Renal pelvis (tissue), 4 donors: ENCODE results near the gene THADA. TPM values are rescaled to one million over a fixed set of nuclear protein-coding genes. Genes with fewer than 3 reads are reported as not detected.
"Not testable (repeated sequence)": the region's sequence is repeated elsewhere in the genome, so short reads cannot be mapped to it uniquely, and the experiment has no call there.

Experiments used
- DNase-seq: peaks from one replicate; pipeline ENCODE4 v3.0.0-alpha.2; 2013
- polyA plus RNA-seq, 3 donors: library from polyadenylated mRNA; unstranded; fragments of 120-200 nt; gene quantifications; one replicate each; pipeline ENCODE4 v1.2.1, GENCODE V29; 2013; ENCODE audit not compliant: insufficient read length in 3 of 3

The THADA gene
- polyA plus RNA-seq, 3 donors: 32.4 to 42.0 (median 39.2) TPM

- DNase-seq: peak; percentile 61
Measured at GRCh38 chr2:43609290-43609918, 13.6 kb upstream of the THADA start.

DNA sequence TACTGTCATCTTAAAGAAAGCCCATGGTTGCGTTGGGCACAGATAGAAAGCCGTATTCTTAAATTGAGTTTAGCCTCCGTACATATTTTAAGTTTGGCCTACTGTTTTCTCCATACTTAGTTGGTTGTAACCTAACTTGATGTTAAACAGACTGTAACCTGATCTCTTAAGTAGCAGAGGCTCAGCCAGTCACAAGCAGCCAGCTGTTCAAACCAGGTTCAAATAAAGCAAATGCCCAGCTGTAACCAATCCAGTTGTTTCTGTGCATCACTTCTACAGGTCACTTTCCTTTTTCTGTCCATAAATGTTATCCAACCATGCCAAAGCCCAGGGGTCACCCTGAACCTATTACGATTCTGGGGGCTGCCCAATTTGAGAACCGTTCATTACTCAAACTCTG, 10.0 kb upstream of the THADA start:
- no peak for DNase-seq

DNA sequence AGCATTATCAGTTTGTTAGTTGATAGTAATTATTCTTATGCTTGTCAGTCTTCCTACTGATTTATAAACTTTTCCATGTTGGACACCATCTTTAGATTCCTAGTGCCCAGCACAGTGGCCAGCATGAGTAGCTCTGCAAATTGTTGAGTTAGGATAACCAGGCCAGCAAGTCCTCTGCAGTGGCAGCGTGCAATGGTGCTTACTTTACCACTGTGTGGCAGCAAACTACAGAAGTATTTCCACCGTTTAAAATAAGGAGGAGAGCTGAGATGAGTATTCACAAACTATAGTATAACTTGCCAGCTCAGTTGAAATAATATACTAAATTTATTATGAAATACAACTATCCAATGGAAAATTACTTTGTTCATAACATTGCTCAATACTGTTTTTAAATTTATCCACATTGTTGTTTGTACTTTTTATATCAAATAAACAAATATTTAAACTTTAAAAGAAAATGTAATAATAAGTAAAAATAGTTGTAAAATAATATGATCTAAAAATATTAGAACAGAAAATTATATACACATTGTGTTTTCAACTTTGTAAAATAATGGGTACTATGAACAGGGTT, 9.3 kb upstream of the THADA start:
- peak; percentile 36 for DNase-seq

- no peak for DNase-seq
Measured at GRCh38 chr2:43604674-43605073, 8.8 kb upstream of the THADA start.

- DNase-seq: not testable (repeated sequence)
Measured at GRCh38 chr2:43600596-43600995, 4.8 kb upstream of the THADA start.

DNA sequence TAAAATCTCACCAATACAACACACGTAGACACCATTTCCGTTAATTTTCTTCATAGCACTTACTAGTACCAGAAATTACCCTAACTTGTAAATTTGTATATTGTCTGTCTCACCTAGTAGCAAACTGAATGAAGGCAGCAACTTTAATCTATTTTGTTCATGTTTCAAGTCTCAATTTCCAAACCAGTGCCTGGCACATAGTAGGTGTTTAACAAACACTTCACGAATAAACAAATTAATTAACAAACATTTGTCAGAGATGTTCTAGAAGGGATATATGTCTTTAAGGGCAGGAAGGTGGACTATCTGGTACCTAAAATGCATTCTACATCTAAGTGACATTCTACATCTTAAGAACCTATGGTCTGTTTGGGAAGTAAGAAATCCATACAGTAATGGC, 963 bp downstream of the THADA start:
- no peak for DNase-seq

- DNase-seq: no peak
Measured at GRCh38 chr2:43593254-43593653, 2.6 kb downstream of the THADA start.

DNA sequence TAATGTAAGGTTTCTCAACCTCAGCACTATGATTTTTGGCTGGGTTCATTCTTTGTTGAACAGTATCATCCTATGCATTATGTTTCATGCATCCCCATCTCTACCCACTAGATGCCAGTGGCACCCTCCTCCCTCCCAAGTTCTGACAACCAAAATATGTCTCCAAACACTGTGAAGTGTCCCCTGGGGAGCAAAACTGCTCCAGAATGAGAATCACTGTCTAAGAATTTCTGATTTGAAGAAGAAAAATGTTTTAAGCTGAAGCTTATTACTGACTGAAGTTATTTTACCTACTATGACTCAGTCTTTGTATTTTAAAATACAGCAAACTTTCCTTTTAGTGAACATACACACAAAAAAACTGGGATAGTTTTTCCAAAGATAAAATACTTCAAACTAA, 3.4 kb downstream of the THADA start:
- no peak for DNase-seq

DNA sequence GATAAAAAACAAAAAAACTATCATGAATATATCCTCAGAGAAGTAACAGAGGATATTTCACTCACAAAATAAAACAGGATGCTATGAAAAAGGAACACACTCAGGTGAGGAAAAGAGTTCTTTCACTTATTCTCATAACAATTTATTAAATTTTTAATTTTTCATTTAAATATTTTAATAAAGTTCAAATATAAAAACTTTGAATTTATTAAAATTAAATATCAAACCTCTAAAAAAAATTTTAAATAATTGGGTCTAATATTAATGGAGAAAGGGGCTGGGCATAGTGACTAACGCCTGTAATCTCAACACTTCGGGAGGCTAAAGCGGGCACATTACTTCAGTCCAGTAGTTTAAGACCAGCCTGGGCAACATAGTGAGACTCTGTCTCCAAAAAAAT, 10.1 kb downstream of the THADA start:
- DNase-seq: no peak

DNA sequence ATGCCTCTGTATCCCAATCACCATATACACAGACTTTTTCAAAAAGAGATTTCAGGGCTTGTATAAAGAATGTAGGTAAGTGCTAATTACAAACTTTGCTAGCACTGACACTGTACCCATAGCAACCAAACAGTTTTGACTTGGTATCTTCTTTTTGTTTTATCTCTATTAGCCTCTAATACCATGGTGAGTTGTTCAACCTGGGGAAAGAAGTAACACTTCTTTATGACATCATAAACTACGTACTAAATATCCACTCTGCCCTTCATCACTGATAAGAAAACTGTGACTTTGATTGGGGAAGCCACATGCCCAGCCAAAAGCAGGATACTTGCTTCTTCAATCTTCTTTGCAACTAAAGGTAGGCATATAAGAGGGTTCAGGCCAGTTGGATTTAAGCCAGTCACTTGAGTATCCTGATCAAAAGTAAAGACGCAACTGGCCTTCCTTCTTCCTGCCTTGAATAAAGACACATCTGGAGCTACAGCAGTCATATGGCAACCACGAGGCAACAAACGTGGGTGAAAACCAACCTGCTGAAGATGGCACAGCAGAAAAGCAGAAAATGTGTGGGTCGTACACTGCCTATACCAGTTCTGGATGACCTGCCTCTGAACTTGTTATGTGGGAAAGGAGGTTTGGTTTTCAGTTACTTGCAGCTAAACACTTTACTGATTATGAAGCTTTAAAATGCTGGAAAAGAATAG, 16.4 kb downstream of the THADA start:
- no peak for DNase-seq

GRCh38 chr2:43576981-43577892, 18.6 kb downstream of the THADA start:
- peak; percentile 52 for DNase-seq

DNA sequence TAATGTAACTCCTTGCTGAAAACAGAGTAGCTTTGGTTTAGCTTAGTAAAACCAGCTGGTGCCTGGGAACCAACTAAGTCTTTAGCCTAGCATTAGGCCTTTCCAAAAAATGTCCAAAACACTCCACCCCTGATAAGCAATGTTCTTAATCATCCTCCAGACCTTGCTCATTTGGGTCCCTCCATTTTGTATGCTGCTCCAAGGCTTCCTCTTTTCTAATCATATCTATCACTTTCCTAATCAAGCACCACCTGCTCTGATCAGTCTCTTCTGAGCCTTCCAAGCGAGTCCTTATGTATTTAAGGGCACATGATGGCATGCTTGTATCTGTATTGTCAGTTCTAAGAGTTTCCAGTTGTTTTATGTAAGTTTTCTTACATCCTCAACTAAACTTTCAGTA, 23.6 kb downstream of the THADA start:
- DNase-seq: no peak

- no peak for DNase-seq
Measured at GRCh38 chr2:43569921-43570320, 25.9 kb downstream of the THADA start.

GRCh38 chr2:43568228-43568627, 27.6 kb downstream of the THADA start:
- DNase-seq: no peak

DNA sequence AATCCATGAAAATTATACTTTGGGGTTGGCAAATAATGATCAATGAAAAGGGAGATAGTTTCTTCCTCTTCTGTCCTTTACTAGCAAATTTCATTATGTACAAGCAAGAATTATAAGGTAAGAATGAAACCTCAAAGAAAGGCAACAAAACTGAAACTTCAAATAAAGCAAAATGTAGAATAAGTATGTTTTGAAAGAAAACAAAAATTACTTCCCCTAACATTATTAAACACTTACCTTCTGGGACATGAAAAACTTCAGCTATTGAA, 29.4 kb downstream of the THADA start:
- no peak for DNase-seq

DNA sequence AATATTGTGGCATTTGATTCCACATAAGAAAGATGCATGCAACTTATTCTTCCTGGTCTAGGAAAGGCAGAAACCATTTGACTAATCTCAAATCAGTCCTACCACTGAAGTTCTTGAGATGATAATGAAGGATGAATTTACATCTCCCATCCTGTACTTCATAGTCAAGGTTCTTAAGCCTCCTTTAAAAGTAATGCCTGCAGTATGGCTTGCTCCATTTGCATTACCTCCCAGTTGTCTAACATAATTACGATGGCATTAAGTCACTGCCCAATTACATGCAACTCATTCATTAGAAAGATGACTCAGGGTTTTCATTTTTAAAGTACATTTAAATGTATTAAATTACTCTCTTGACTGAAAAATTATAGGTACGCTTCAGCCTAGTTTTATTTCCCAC, 32.2 kb downstream of the THADA start:
- DNase-seq: no peak

GRCh38 chr2:43560231-43560547, 35.6 kb downstream of the THADA start:
- DNase-seq: no peak

GRCh38 chr2:43559391-43560230, 36.2 kb downstream of the THADA start:
- no peak for DNase-seq

DNA sequence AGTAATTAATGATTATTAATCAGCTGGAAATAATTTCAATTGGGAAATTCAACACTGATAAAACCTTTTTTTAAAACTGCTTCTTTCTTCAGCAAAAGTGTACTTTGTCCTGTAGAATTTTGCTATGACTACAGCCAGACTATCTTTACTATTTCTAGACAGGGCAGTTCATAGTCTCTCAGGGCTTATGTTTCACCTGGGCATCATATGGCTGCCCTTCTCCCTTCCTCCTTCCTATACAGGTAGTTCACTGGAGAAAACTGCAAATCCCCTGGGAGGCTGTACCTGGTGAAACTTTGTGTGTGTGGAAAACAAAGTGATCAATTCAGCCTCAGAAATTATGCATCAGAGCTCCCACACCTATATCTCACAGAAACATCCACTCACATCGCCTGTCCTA, 38.6 kb downstream of the THADA start:
- no peak for DNase-seq

DNA sequence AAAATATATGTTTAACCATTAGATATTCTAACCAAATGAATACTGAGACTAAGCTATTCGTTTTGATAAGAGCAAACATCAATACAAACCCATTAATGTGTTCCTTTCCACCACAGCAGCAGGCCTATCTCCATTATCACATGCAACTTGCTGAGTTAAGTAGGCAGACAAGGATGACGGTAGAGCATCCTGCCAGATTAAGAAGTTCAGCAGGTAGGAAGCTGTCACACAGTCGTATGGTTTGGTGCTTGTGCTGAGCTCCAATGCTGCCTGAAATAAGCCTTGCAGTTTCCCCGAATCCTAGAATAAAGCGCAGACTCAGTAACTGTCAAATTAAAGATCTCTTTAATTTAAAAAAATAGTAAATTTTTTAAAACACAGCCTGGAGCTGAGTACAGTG, 39.6 kb downstream of the THADA start:
- DNase-seq: no peak

- DNase-seq: no peak
Measured at GRCh38 chr2:43553341-43553855, 42.4 kb downstream of the THADA start.

DNA sequence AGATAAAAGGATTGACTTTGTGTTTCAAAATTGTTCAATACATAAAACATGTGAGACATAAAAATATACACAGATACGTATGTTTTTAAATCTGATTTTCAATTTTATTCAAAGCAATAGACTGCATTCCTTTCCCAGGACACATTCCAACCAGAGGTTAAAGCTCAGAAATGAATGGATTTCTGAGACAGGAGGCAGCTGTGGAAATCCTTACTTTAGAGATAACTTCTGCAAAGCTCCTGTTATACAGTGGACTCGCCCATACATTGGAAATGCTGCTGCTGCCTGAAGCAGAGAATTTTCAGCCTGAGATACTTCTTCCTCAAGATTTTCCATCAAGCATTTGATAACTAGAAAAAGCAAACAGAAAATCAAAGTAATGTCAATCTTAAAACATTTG, 43.8 kb downstream of the THADA start:
- no peak for DNase-seq
